B cell (primary cell): ENCODE results near the gene TMEM9. TPM values are rescaled to one million over a fixed set of nuclear protein-coding genes. Genes with fewer than 3 reads are reported as not detected.

ENCODE experiments used
- ATAC-seq: fragments of 200-7000 bp; cut with Tn5 transposase; one replicate; pipeline ENCODE4 v1.10.0; 2021; ENCODE audit warnings: low read depth, mild to moderate bottlenecking, moderate number of reproducible peaks, moderate library complexity
- CTCF ChIA-PET: fragments of 350-600 bp; sonication (Branson Sonifier 250); formaldehyde crosslinking; loops from one replicate; lab custom pipeline; 2021; ENCODE audit warnings: antibody characterized with exemption, inconsistent platforms; lab: Charles Lee
- POLR2A ChIA-PET: fragments of 350-600 bp; sonication (Branson Sonifier 250); formaldehyde crosslinking; loops from one replicate; lab custom pipeline; 2021; ENCODE audit warnings: antibody characterized with exemption; lab: Charles Lee
- DNase-seq: peaks from one replicate; pipeline ENCODE4 v3.0.0; 2013
- H2AFZ ChIP-seq: 2 replicates; pipeline ENCODE4 v1.6.1; 2012; ENCODE audit warnings: mild to moderate bottlenecking, low read depth, low read length; ENCODE audit not compliant: insufficient read depth, poor library complexity, severe bottlenecking
- H3K27ac ChIP-seq, 2 donors: 1 replicate in 1 of 2; 2 replicates in 1 of 2; pipeline ENCODE4 v1.5.1; 2012 to 2013; ENCODE audit warnings: low read length in 2 of 2, mild to moderate bottlenecking in 2 of 2, moderate library complexity in 1 of 2
- H3K27me3 ChIP-seq, 4 experiments: fragments of 200-600 bp in 1 of 4; sonication (generic) in 1 of 4; replicated peaks in 1 of 4; 1 replicate in 2 of 4; 2 replicates in 2 of 4; pipeline versions ENCODE4 v1.6.1 to v1.7.0; 2013 to 2016; ENCODE audit warnings: low read length in 3 of 4, mild to moderate bottlenecking in 2 of 4, mixed read lengths in 1 of 4, moderate library complexity in 1 of 4; ENCODE audit not compliant: insufficient read depth in 4 of 4, control insufficient read depth in 3 of 4; ENCODE audit errors: control extremely low read depth in 1 of 4
- H3K36me3 ChIP-seq, 2 experiments: replicated peaks in 1 of 2; 1 replicate in 1 of 2; 2 replicates in 1 of 2; pipeline versions ENCODE4 v1.6.1 to v1.7.1; 2013; ENCODE audit warnings: low read length in 1 of 2; ENCODE audit not compliant: insufficient read depth in 2 of 2, control insufficient read depth in 1 of 2; ENCODE audit errors: control extremely low read depth in 1 of 2, extremely low read depth in 1 of 2
- H3K4me1 ChIP-seq, 2 donors: fragments of 200-600 bp in 1 of 2; sonication (generic) in 1 of 2; 1 replicate in 1 of 2; 2 replicates in 1 of 2; pipeline versions ENCODE4 v1.5.1 to v1.6.1; 2013 to 2017; ENCODE audit warnings: low read length in 2 of 2; ENCODE audit not compliant: control insufficient read depth in 2 of 2, insufficient read depth in 2 of 2
- H3K4me2 ChIP-seq: replicated peaks from 2 replicates; pipeline ENCODE3; 2012; ENCODE audit warnings: mild to moderate bottlenecking, low read depth, low read length; ENCODE audit not compliant: poor library complexity, severe bottlenecking
- H3K4me3 ChIP-seq, 5 experiments: fragments of 200-600 bp in 1 of 5; sonication (generic) in 1 of 5; 1 replicate in 3 of 5; 2 replicates in 2 of 5; pipeline versions ENCODE4 v1.5.1 to v1.7.0; 2011 to 2016; ENCODE audit warnings: low read length in 4 of 5, mild to moderate bottlenecking in 4 of 5, low read depth in 2 of 5, control low read depth in 1 of 5, moderate library complexity in 1 of 5; ENCODE audit not compliant: insufficient read depth in 1 of 5; ENCODE audit errors: control extremely low read depth in 1 of 5, extremely low read depth in 1 of 5
- H3K79me2 ChIP-seq: fragments of 200-600 bp; sonication (generic); one replicate; pipeline ENCODE4 v1.6.0; 2016; ENCODE audit warnings: low read length; ENCODE audit not compliant: control insufficient read depth, insufficient read depth
- H3K9ac ChIP-seq: fragments of 200-600 bp; sonication (generic); 2 replicates; pipeline ENCODE4 v1.6.1; 2017; ENCODE audit warnings: mild to moderate bottlenecking, low read length, moderate library complexity
- H3K9me3 ChIP-seq, 3 donors: one replicate each; pipeline versions ENCODE4 v1.6.1 to v1.7.1; 2013; ENCODE audit warnings: low read length in 2 of 3; ENCODE audit not compliant: control insufficient read depth in 2 of 3, insufficient read depth in 1 of 3; ENCODE audit errors: control extremely low read depth in 1 of 3
- H4K20me1 ChIP-seq: 2 replicates; pipeline ENCODE4 v1.6.0; 2012; ENCODE audit warnings: mild to moderate bottlenecking, low read length; ENCODE audit not compliant: insufficient read depth, control insufficient read depth, poor library complexity, severe bottlenecking
- H3K27ac Mint-ChIP-seq: one replicate; pipeline ENCODE4 v1.8.0; 2021; ENCODE audit warnings: mixed read lengths
- H3K27me3 Mint-ChIP-seq: one replicate; pipeline ENCODE4 v1.8.0; 2021; ENCODE audit warnings: mixed read lengths
- H3K4me1 Mint-ChIP-seq: one replicate; pipeline ENCODE4 v1.8.0; 2021; ENCODE audit warnings: mixed read lengths
- H3K4me3 Mint-ChIP-seq: one replicate; pipeline ENCODE4 v1.8.0; 2021; ENCODE audit warnings: mixed read lengths
- H3K9me3 Mint-ChIP-seq: one replicate; pipeline ENCODE4 v1.8.0; 2022; ENCODE audit warnings: mixed read lengths; ENCODE audit not compliant: insufficient read depth
- EZH2 ChIP-seq: IDR thresholded peaks from 2 replicates; pipeline ENCODE4 v1.6.1; 2012; ENCODE audit warnings: borderline replicate concordance, low read depth, mild to moderate bottlenecking, moderate library complexity, low read length; ENCODE audit not compliant: insufficient read depth, poor library complexity, severe bottlenecking
- WGBS: methylation state at CpG from one replicate; pipeline ENCODE4 v1.1.5; 2013; ENCODE audit warnings: missing lambda C conversion rate; ENCODE audit not compliant: insufficient coverage; 5-methylcytosine and 5-hydroxymethylcytosine counted together
- intact Hi-C: fragments of 100-400 bp; cut with micrococcal nuclease; formaldehyde crosslinking; loops from one replicate; pipeline ENCODE4 v1.10.0; 2022
- polyA plus RNA-seq: library from polyadenylated mRNA; depleted of rRNA; stranded (reverse); fragments of >200 nt; gene quantifications from 2 replicates; pipeline ENCODE4 v1.2.3, GENCODE V29; 2012
- total RNA-seq, 2 donors: library from RNA; stranded (reverse); fragments of 120-200 nt in 1 of 2; gene quantifications; 1 replicate in 1 of 2; 2 replicates in 1 of 2; pipeline versions ENCODE4 v1.2.3 to v1.2.4, GENCODE V29; 2013 to 2022
- TF ChIP-seq, protein P1 (sequence below): fragments of 200-600 bp; IDR thresholded peaks from one replicate; pipeline ENCODE4 v1.8.0; 2022; ENCODE audit warnings: antibody characterized with exemption, mild to moderate bottlenecking

Gene TMEM9
- total and polyA plus RNA-seq, 2 donors (not counting 1 experiment from before 2014, with no cell fraction given): 23.6 to 29.2 TPM

- peaks cover 0 to 3% (median 0%) of the 10 kb centered on the region in 4 experiments for H3K27me3 ChIP-seq
- intact Hi-C loops: no loop called here
- ATAC-seq (no peak), DNase-seq (no peak)
- TF ChIP-seq, protein P1, sequence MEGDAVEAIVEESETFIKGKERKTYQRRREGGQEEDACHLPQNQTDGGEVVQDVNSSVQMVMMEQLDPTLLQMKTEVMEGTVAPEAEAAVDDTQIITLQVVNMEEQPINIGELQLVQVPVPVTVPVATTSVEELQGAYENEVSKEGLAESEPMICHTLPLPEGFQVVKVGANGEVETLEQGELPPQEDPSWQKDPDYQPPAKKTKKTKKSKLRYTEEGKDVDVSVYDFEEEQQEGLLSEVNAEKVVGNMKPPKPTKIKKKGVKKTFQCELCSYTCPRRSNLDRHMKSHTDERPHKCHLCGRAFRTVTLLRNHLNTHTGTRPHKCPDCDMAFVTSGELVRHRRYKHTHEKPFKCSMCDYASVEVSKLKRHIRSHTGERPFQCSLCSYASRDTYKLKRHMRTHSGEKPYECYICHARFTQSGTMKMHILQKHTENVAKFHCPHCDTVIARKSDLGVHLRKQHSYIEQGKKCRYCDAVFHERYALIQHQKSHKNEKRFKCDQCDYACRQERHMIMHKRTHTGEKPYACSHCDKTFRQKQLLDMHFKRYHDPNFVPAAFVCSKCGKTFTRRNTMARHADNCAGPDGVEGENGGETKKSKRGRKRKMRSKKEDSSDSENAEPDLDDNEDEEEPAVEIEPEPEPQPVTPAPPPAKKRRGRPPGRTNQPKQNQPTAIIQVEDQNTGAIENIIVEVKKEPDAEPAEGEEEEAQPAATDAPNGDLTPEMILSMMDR: no peak
- TF ChIP-seq EZH2: no peak
- no peaks in the 10 kb centered on the region for H4K20me1 ChIP-seq
- ChIA-PET CTCF (no interaction called here), POLR2A (no interaction called here)
- no peaks in the 10 kb centered on the region for H3K27me3 Mint-ChIP-seq
- no peaks in the 10 kb centered on the region for H3K9me3 ChIP-seq
- H3K27ac Mint-ChIP-seq: no peak overlapping the region
- H3K9me3 Mint-ChIP-seq: no peaks in the 10 kb centered on the region
- H3K79me2 ChIP-seq: no peaks in the 10 kb centered on the region
- H3K4me1 Mint-ChIP-seq: no peaks in the 10 kb centered on the region
- no peak overlapping the region for H3K27ac ChIP-seq
- no peaks in the 10 kb centered on the region for H3K4me1 ChIP-seq
- 77% methylated on average over 6 of the region's 7 CpGs for WGBS
- H3K4me3 Mint-ChIP-seq: no peak overlapping the region
- no peaks in the 10 kb centered on the region for H3K36me3 ChIP-seq
- H3K4me3 ChIP-seq: no peak overlapping the region
- H2AFZ ChIP-seq: no peak overlapping the region
- no peak overlapping the region for H3K9ac ChIP-seq
- no peak overlapping the region for H3K4me2 ChIP-seq
Observed at GRCh38 chr1:201093962-201094361, 60.3 kb downstream of the TMEM9 start.

DNA sequence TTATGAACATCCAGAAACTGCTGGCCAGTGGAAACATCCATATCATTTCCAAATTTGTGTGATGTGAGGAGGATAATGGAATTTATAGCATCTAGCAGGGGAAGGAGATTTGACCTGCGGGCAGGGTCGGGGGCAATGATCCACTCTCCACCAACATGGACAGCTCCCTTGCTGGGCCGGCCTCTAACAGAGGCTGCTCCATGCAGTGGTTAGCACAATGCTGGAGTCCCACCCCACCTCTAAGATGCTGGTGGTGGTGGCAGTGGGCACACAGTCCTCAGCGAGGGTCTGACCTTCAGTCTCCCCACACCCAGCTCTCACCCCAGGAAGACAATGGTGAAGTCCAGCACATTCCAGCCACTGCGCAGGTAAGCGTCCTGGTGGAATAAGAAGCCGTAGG, 60.7 kb downstream of the TMEM9 start:
- Mint-ChIP-seq H3K9me3 (no peaks in the 10 kb centered on the region), H3K27ac (no peak overlapping the region), H3K4me3 (no peak overlapping the region), H3K4me1 (no peaks in the 10 kb centered on the region), H3K27me3 (no peaks in the 10 kb centered on the region)
- no peaks in the 10 kb centered on the region for H3K9me3 ChIP-seq
- no peak for DNase-seq
- no peak overlapping the region for H3K4me2 ChIP-seq
- H3K4me3 ChIP-seq: no peak overlapping the region
- no peak for TF ChIP-seq EZH2
- TF ChIP-seq, protein P1: no peak
- no peaks in the 10 kb centered on the region for H3K36me3 ChIP-seq
- no peaks in the 10 kb centered on the region for H3K4me1 ChIP-seq
- 92% methylated on average over 4 of the region's 7 CpGs for WGBS
- no peak overlapping the region for H3K9ac ChIP-seq
- ChIA-PET POLR2A (no interaction called here), CTCF (no interaction called here)
- no peaks in the 10 kb centered on the region for H3K79me2 ChIP-seq
- H4K20me1 ChIP-seq: no peaks in the 10 kb centered on the region
- no peak for ATAC-seq
- H3K27ac ChIP-seq: no peak overlapping the region
- intact Hi-C loops: no loop called here
- no peak overlapping the region for H2AFZ ChIP-seq
- peaks cover 0 to 3% (median 0%) of the 10 kb centered on the region in 4 experiments for H3K27me3 ChIP-seq
